Ovary (tissue), 9 donors: ENCODE results near the gene HDAC10. TPM values are rescaled to one million over a fixed set of nuclear protein-coding genes. Genes with fewer than 3 reads are reported as not detected.
A peak's percentile ranks its signal among the peaks of the same experiment; 100 is the strongest.

ENCODE experiments used
- DNase-seq, 5 donors: peaks; one replicate each; pipeline ENCODE4 v3.0.0-alpha.2; 2019 to 2020
- H3K27ac ChIP-seq, 2 donors: fragments of 200-600 bp; one replicate each; pipeline versions ENCODE4 v1.5.1 to v1.8.0; 2019 to 2022
- H3K27me3 ChIP-seq: fragments of 200-600 bp; one replicate; pipeline ENCODE4 v1.8.0; 2022
- H3K36me3 ChIP-seq: fragments of 200-600 bp; sonication (generic); one replicate; pipeline ENCODE4 v1.5.1; 2019
- H3K4me1 ChIP-seq: one replicate; pipeline ENCODE4 v1.8.1; 2013; ENCODE audit warnings: mild to moderate bottlenecking, moderate library complexity; ENCODE audit not compliant: insufficient read depth
- H3K4me3 ChIP-seq: fragments of 200-600 bp; sonication (generic); one replicate; pipeline ENCODE4 v1.5.1; 2017
- H3K9me3 ChIP-seq, 2 donors: fragments of 200-600 bp in 1 of 2; sonication (generic) in 1 of 2; one replicate each; pipeline versions ENCODE4 v1.5.1 to v1.8.1; 2013 to 2019; ENCODE audit warnings: mild to moderate bottlenecking in 1 of 2, moderate library complexity in 1 of 2
- EP300 ChIP-seq: sonication (generic); formaldehyde crosslinking; IDR thresholded peaks from one replicate; pipeline ENCODE4 v1.6.1; 2017; ENCODE audit warnings: antibody characterized with exemption
- POLR2A ChIP-seq: fragments of 450-650 bp; IDR thresholded peaks from one replicate; pipeline ENCODE4 v1.6.1; 2017; ENCODE audit warnings: antibody characterized with exemption, mild to moderate bottlenecking, moderate library complexity
- WGBS, 3 donors: extraction: QIAGEN DNeasy Blood & Tissue Kit in 1 of 3; methylation state at CpG; one replicate each; pipeline versions ENCODE4 v1.1.5 to v1.1.7; 2013 to 2017; 5-methylcytosine and 5-hydroxymethylcytosine counted together
- intact Hi-C, 4 donors: fragments of 100-400 bp; cut with DNase I; formaldehyde crosslinking; loops; one replicate each; pipeline versions ENCODE4 v1.11.0 to v1.15.1; 2022 to 2023
- polyA plus RNA-seq, 2 donors: library from polyadenylated mRNA; stranded (reverse); fragments of 200-250 nt in 1 of 2; fragments of 350-450 nt in 1 of 2; fragmentation: Illumina TruSeq in 1 of 2; extraction: RNeasy Lipid Tissue Mini Kit (QIAGEN cat#74804) in 1 of 2; gene quantifications; one replicate each; pipeline ENCODE4 v1.2.3, GENCODE V29; 2013 to 2014
- total RNA-seq, 7 donors: library from RNA; depleted of rRNA in 2 of 7; stranded (reverse); fragments of >200 nt in 2 of 7; fragmentation: NEBNext Ultra II Directional in 3 of 7; extraction: Animal tissue kit (Norgen Biotek cat#: 25700) in 3 of 7; gene quantifications; one replicate each; pipeline versions ENCODE4 v1.1.0 to v1.2.4, GENCODE V29; 2016 to 2023
- TF ChIP-seq, protein P1 (sequence below), 3 donors: fragments of 450-650 bp in 2 of 3; fragments of 200-600 bp in 1 of 3; IDR thresholded peaks; one replicate each; pipeline versions ENCODE4 v1.5.1 to v1.8.0; 2016 to 2022; ENCODE audit warnings: antibody characterized with exemption in 3 of 3, mild to moderate bottlenecking in 1 of 3
- donor health status: DM: no; HTN: no; CAD: no; lungs with moderate emphysema.
- donor health status: DM: no; HTN: no; CAD: no.
- donor health status: Bipolar disorder and iron deficiency.
- donor health status: DM: yes; HTN: yes; CAD: no.
- donor health status: DM: no; HTN: no; CAD: no.
- donor health status: DM: yes; HTN: yes; CAD: no.

The HDAC10 gene
- total and polyA plus RNA-seq, 9 donors: 2.3 to 44.6 (median 38.9) TPM

- no peaks in the 10 kb centered on the region for H3K9me3 ChIP-seq
- intact Hi-C loops: loop anchor here in 1 of 4 donors (10.0 kb wide), 1 partner anchor 58 kb away; no protein-coding TSS in a partner anchor
- TF ChIP-seq POLR2A (no peak), EP300 (no peak)
- TF ChIP-seq, protein P1, sequence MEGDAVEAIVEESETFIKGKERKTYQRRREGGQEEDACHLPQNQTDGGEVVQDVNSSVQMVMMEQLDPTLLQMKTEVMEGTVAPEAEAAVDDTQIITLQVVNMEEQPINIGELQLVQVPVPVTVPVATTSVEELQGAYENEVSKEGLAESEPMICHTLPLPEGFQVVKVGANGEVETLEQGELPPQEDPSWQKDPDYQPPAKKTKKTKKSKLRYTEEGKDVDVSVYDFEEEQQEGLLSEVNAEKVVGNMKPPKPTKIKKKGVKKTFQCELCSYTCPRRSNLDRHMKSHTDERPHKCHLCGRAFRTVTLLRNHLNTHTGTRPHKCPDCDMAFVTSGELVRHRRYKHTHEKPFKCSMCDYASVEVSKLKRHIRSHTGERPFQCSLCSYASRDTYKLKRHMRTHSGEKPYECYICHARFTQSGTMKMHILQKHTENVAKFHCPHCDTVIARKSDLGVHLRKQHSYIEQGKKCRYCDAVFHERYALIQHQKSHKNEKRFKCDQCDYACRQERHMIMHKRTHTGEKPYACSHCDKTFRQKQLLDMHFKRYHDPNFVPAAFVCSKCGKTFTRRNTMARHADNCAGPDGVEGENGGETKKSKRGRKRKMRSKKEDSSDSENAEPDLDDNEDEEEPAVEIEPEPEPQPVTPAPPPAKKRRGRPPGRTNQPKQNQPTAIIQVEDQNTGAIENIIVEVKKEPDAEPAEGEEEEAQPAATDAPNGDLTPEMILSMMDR (IDR thresholded peaks at IDR 0.05): no peak
- DNase-seq: no peak
- peaks cover 5% of the 10 kb centered on the region for H3K4me1 ChIP-seq
- H3K36me3 ChIP-seq: no peaks in the 10 kb centered on the region
- no peak overlapping the region for H3K27ac ChIP-seq
- no peak overlapping the region for H3K4me3 ChIP-seq
- H3K27me3 ChIP-seq: no peaks in the 10 kb centered on the region
- 93 to 100% (median 100%) methylated on average over 1 of the region's 1 CpG for WGBS, 3 donors
Observed at GRCh38 chr22:50203288-50203687, 47.8 kb downstream of the HDAC10 start.

- Histone ChIP-seq H3K9me3 (no peaks in the 10 kb centered on the region), H3K4me1 (peaks cover 5% of the 10 kb centered on the region), H3K27ac (no peak overlapping the region), H3K4me3 (peak overlapping the region; percentile 48), H3K27me3 (no peaks in the 10 kb centered on the region), H3K36me3 (no peaks in the 10 kb centered on the region)
- intact Hi-C loops: loop anchor here in 1 of 4 donors (10.0 kb wide), 1 partner anchor 57 kb away; no protein-coding TSS in a partner anchor
- TF ChIP-seq, protein P1 (IDR thresholded peaks at IDR 0.05): no peak
- TF ChIP-seq POLR2A (no peak), EP300 (no peak)
- DNase-seq: no peak
- 32 to 46% (median 41%) methylated on average over 13 of the region's 13 CpGs for WGBS, 3 donors
Observed at GRCh38 chr22:50202130-50202666, 48.9 kb downstream of the HDAC10 start.

GRCh38 chr22:50201191-50202129 lies 49.6 kb downstream of the HDAC10 start:
- no peaks in the 10 kb centered on the region for H3K36me3 ChIP-seq
- no peaks in the 10 kb centered on the region for H3K9me3 ChIP-seq
- WGBS, 3 donors: 2 to 3% (median 2%) methylated on average over 38 to 115 of the region's 115 CpGs
- TF ChIP-seq POLR2A (no peak), EP300 (no peak)
- TF ChIP-seq, protein P1 (IDR thresholded peaks at IDR 0.05): no peak
- DNase-seq: peak in 3 of 5 donors; percentile 40 to 69 (median 54)
- peak overlapping the region in 1 of 2 donors; percentile 81 for H3K27ac ChIP-seq
- H3K27me3 ChIP-seq: no peaks in the 10 kb centered on the region
- H3K4me3 ChIP-seq: peak overlapping the region; percentile 48
- peaks cover 5% of the 10 kb centered on the region for H3K4me1 ChIP-seq
- intact Hi-C loops: loop anchor here in 1 of 4 donors (10.0 kb wide), 1 partner anchor 57 kb away; no protein-coding TSS in a partner anchor

- peaks cover 5% of the 10 kb centered on the region for H3K4me1 ChIP-seq
- H3K9me3 ChIP-seq: no peaks in the 10 kb centered on the region
- no peak for TF ChIP-seq EP300
- TF ChIP-seq POLR2A: peak; percentile 84
- peak within 1 kb of the TSS; percentile 48 for H3K4me3 ChIP-seq
- H3K36me3 ChIP-seq: no peaks in the 10 kb centered on the region
- peak; percentile 92 to 95 (median 93) for DNase-seq
- intact Hi-C loops: loop anchor here in 1 of 4 donors (10.0 kb wide), 1 partner anchor 56 kb away; no protein-coding TSS in a partner anchor
- peak within 1 kb of the TSS; percentile 16 to 81 for H3K27ac ChIP-seq
- WGBS, 3 donors: 0 to 1% (median 0%) methylated on average over 33 to 105 of the region's 105 CpGs
- H3K27me3 ChIP-seq: no peaks in the 10 kb centered on the region
Observed at GRCh38 chr22:50200461-50201190, 50.4 kb downstream of the HDAC10 start, which contains the start of gene SELENOO. Gene SELENOO, plus strand, starts transcription at chr22:50201011. Its CDS starts 26 bp downstream, at chr22:50201037.
